Activated CD4-positive, alpha-beta T cell treated with anti-CD3 and anti-CD28 coated beads, Interleukin-2, amount 50 U/mL, for 48 hours (primary cell): ENCODE data around the gene DDA1.

Source experiments
- DNase-seq, 2 experiments: peaks; one replicate each; pipeline ENCODE4 v3.0.0-alpha.2; 2020

DDA1 gene

GRCh38 chr19:17312189-17313113 lies 3.1 kb downstream of the DDA1 start:
- no peak for DNase-seq

GRCh38 chr19:17314007-17314593 lies 4.7 kb downstream of the DDA1 start:
- no peak for DNase-seq

DNA sequence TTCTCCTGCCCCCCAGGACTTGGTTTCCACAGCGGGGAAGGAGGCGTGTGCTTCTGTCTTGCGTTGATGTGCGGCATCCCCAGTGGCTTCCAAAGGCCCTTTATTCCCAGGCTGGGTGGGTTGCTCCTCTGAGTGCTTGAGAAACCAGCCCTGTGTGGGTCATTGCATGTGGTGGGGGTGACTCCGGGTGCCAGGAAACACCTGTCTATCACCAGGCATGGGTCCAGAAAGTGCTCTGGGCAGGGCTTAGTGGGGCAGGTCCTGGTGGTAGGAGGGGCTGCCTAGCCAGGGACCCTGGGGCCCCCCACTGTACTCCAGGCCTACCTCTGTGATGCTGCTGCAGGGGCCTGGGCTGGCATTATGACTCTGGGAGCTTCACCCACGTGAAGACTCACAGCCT lies 9.6 kb downstream of the DDA1 start:
- no peak for DNase-seq

DNA sequence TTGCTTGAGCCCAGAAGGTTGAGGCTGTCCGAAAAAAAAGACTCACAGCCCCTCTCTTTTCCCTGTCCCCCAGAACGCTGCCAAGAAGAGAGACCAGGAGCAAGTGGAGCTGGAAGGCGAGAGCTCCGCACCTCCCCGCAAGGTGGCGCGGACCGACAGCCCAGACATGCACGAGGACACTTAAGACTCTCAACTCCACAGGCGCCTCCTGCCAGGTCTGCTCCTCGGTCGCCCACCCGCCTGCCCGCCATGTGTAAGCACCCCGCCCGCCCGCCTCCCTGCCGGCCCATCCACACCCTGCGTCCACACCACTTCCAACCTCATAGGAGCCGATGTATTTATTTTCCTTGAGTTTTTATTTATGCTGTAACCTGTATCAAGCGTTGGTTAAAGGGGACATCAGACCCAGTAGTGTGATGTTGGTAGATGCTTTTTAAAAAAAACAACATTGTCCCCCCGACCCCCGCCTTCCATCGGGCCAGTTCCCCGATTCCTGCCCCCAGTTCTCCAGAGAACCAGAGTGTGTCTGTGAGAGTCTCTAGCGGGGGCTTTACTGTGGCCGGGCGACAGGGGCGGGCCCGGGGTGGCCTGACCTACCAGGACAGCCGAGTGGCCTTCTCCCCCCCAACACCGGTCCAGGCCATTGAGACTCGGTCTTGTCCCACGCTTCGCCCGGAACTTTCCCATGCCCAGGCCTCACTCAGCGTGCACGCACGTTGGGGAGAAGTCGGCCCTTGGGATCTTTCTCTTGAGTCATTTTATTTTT lies 10.3 kb downstream of the DDA1 start:
- DNase-seq = no peak

GRCh38 chr19:17320435-17320834 lies 11.1 kb downstream of the DDA1 start:
- DNase-seq = no peak

DNA sequence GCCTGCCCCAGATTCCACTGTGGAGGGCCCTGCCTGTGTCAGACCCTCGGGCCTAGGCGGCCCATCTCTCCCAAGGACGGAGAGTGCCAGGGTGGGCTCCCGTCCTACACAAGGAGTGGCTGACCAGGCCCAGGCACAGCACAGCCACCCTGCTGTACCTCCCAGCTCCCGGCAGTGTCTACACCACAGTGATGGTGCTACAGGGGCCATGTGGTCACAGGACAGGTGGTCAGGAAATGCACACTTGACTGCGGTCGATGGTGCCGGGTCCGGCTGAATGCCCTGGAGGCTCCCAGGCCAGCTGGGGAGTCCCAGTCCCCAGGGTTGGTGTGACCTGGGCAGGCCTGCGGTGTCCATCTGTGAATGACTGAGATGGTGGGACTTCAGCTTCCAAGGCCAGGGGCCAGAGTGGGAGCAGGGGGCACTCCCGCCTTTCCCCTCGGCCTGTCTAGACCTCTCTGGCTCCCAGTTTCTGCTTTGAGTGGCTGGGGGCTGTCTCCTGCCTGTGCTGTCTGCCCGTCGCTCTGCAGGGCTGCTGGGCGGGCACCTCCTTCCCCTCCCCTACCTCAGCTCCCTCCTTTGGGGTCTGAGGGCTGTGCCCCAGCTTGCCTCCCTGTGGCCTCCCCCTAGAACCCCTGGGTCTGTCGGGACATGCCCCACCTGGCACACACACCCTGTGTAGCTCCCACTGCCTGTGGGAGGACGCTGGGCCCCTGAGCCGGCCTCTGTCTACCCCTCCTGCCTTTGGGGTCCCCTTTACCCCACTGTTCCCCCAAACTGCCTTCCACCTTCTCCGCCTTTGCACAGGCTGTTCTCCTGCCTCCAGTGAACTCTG lies 12.5 kb downstream of the DDA1 start:
- no peak for DNase-seq

- DNase-seq = no peak
Measured at GRCh38 chr19:17322854-17323253, 13.5 kb downstream of the DDA1 start.

- no peak for DNase-seq
Measured at GRCh38 chr19:17323300-17323963, 14.1 kb downstream of the DDA1 start.

DNA sequence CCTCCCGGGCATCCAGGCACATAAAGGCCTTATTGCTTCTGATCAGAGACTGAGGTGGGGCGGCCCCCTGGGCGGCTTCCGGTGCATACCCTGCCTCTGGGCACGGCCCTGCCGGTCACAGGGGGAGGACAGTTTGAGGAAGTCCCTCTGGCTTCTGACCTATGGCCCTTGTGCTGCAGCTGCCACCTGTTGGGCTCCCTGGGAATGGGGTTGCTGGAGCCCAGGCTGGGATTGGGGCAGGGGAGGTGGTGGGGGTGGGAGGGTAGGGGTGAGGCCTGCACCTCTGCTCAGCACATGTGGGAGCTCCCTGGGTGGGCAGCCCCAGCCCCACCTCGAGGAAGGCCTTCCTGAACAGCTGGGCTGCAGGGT lies 14.6 kb downstream of the DDA1 start:
- no peak for DNase-seq

DNA sequence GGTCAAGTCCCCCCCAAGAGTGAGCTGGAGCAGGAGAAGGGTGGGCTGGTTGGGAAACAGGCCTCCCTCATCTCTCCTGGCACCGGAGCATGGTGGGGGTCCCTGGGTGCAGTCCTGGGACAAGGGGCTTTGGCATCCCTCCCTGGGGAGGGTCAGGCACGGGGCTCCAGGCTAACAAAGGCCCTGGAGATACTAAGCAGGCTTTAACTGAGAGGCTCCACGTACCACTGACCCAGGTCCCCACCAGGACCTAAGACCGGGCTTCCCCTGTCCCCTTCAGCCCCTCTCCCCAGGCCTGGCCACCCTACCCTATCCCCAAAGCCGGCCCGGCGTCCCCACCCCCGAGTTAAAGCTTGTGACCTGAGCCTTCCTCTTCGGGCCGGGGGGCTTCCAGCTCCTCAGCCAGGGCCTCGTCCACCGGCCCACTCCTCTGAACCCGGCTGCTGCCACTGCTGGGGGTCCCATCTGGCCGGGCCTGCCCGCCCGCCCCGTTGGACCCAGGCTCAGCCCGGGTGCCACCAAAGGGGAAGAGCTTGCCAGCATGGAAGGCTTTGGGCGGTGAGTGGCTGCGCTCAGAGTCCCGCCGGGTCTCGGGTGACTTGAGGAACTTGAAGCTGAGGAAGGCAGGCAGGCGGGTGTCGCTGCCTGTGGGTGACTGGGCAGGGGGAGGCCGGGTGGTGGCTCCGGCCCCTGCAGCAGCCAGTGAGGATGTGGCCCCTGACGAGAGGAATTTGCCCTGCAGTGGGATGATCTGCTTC lies 15.2 kb downstream of the DDA1 start:
- no peak for DNase-seq

DNA sequence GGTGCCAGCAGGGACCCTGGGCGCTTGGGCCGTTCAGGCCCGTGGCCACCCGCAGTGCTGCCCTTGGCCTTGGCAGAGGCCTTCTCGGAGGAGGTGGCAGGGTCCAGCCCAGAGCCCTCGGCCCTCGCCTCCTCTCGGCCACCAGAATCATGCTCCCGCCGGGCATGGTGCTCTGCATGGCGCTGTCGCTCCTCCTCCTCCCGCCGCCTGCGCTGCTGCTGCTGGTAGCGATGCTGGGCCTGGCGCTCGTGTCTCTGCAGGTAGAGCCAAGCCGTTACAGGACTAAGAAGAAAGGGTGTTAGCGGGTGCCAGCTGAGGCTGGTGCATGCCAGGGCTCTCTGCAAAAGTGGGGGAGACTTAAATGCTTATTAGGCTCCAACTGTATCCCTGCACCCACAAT lies 15.8 kb downstream of the DDA1 start:
- DNase-seq = no peak

- no peak for DNase-seq
Measured at GRCh38 chr19:17325881-17326594, 16.7 kb downstream of the DDA1 start.

DNA sequence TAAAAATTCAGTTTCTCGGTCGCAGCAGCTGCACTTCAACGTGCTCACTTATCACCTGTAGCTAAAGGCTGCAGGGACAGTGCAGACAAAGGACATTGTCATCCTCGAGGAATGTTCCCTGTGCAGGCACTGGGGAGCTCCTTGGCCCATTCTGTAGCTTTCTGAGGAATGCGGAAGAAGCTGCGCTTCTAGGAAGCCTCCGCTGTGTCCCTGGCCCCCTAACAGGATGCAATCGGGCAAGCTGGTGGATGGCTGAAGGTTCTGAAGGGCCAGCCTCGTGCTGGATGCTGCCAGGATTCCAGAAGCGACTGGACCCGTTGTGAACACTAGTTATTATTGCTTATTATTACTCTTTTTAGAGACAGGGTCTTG lies 17.2 kb downstream of the DDA1 start:
- DNase-seq = no peak

DNA sequence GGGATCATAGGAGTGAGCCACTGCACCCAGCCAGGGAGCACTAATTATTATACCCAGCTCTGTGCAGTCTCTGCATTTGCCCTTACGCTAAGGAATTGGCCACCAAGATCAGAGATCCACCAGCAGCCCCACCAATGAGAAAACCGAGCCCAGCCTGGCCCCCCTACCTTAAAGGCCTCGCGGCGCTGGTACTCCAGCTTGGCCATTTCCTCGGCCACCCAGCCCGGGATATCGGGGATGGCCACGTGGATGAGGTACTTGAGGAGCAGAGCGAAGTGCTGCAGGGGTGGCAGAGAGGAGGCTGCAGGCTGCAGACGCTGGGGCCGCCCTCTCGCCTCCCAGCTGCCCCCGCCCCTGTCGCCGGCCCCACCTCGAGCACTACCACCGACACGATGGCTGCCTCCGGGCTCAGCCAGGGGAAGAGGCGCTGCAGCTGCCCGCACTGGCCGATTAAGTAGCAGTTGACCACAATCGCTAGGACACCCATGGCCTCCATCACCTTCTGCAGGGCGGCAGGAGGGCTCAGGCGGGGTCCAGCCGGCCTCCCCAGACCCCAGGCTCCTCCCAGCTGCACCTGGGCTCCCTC lies 17.8 kb downstream of the DDA1 start:
- DNase-seq = no peak

- DNase-seq = peak; percentile 62 to 63
Measured at GRCh38 chr19:17327654-17328516, 18.5 kb downstream of the DDA1 start.

DNA sequence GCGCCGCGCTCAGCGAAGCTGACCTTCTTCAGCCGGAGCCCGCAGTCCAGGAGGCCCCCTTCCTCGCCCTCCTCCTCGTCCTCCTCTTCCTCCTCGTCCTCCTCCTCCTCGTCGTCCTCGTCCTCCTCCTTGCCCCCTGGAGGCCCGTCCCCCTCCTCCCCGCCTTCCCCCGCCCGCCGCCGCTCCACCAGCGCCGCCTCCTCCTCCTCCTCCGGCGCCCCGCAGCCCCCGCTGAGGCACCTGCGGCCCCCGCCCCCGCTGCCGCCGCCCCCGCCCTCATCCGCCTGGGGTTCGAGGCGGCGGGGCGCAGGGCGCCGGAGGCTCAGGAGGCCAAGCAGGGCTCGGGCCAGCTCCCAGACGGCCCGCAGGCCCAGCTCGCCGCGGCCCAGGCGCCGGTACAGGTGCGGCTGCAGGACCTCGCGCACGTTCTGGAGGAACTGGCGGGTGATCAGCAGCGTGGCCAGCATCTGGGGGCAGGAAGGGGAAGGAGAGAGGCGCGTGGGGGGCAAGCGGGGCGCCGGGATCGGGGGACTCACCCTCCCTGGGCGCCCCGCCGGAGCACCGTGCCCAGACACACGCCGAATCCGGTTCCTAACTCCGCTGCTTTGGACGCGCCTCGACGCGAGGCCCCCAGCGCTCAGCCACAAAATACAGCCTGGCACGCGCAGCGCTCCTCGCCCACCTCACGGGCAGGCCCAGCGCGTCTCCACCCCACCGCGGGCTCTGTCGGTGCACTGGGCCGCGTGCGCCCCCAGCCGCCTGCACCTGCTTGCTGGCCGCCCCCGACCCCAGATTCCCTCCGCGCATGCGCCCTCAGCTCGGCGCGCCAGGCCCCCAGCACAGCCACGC lies 19.4 kb downstream of the DDA1 start:
- DNase-seq = no peak

GRCh38 chr19:17329366-17330261 lies 20.3 kb downstream of the DDA1 start:
- no peak for DNase-seq
